H9 (cell line): ENCODE results near the gene NRK. TPM values are rescaled to one million over a fixed set of nuclear protein-coding genes. Genes with fewer than 3 reads are reported as not detected.

Experiments
- DNase-seq: peaks from one replicate; pipeline ENCODE4 v3.0.0-alpha.2; 2017
- H2AFZ ChIP-seq: one replicate; pipeline ENCODE4 v1.6.1; 2013; ENCODE audit warnings: mild to moderate bottlenecking, low read length, control low read depth, moderate library complexity
- H2AK5ac ChIP-seq: 2 replicates; pipeline ENCODE4 v1.6.1; 2013; ENCODE audit warnings: low read length, control low read depth, mixed read lengths; ENCODE audit not compliant: insufficient read length
- H2BK120ac ChIP-seq: one replicate; pipeline ENCODE4 v1.6.1; 2013; ENCODE audit warnings: low read depth, mild to moderate bottlenecking, low read length, control low read depth, inconsistent platforms; ENCODE audit not compliant: poor library complexity, severe bottlenecking
- H2BK12ac ChIP-seq: 2 replicates; pipeline ENCODE4 v1.6.1; 2013; ENCODE audit warnings: low read length, control low read depth, mixed read lengths, low read depth; ENCODE audit not compliant: insufficient read length
- H2BK15ac ChIP-seq: 2 replicates; pipeline ENCODE4 v1.6.1; 2013; ENCODE audit warnings: low read depth, low read length, control low read depth
- H2BK20ac ChIP-seq: one replicate; pipeline ENCODE4 v1.6.1; 2013; ENCODE audit warnings: low read depth, mild to moderate bottlenecking, low read length, control low read depth, inconsistent platforms; ENCODE audit not compliant: poor library complexity, severe bottlenecking
- H2BK5ac ChIP-seq: 2 replicates; pipeline ENCODE4 v1.6.1; 2013; ENCODE audit warnings: low read length, control low read depth, mixed read lengths; ENCODE audit not compliant: insufficient read length
- H3K14ac ChIP-seq: 2 replicates; pipeline ENCODE4 v1.6.1; 2013; ENCODE audit warnings: low read length, control low read depth; ENCODE audit not compliant: insufficient read depth
- H3K18ac ChIP-seq: 2 replicates; pipeline ENCODE4 v1.6.1; 2013; ENCODE audit warnings: low read depth, mild to moderate bottlenecking, mixed read lengths, low read length, control low read depth; ENCODE audit not compliant: insufficient read length
- H3K23ac ChIP-seq: 2 replicates; pipeline ENCODE4 v1.6.1; 2013; ENCODE audit warnings: low read length, control low read depth, mixed read lengths, low read depth; ENCODE audit not compliant: insufficient read length
- H3K23me2 ChIP-seq: 2 replicates; pipeline ENCODE4 v1.6.1; 2013; ENCODE audit warnings: low read depth, mild to moderate bottlenecking, mixed read lengths, low read length, control low read depth; ENCODE audit not compliant: insufficient read length, poor library complexity, severe bottlenecking
- H3K27ac ChIP-seq: 2 replicates; pipeline ENCODE4 v1.5.1; 2013; ENCODE audit warnings: low read length, control low read depth, mixed read lengths, low read depth; ENCODE audit not compliant: insufficient read length
- H3K27me3 ChIP-seq: 2 replicates; pipeline ENCODE4 v1.6.1; 2013; ENCODE audit warnings: low read length, control low read depth, inconsistent platforms; ENCODE audit not compliant: insufficient read depth
- H3K4ac ChIP-seq: 2 replicates; pipeline ENCODE4 v1.6.1; 2013; ENCODE audit warnings: low read depth, mild to moderate bottlenecking, control low read depth, inconsistent platforms, low read length, moderate library complexity
- H3K4me1 ChIP-seq: 2 replicates; pipeline ENCODE4 v1.6.1; 2013; ENCODE audit warnings: low read length, control low read depth, inconsistent platforms; ENCODE audit not compliant: insufficient read depth
- H3K4me2 ChIP-seq: 2 replicates; pipeline ENCODE4 v1.6.1; 2013; ENCODE audit warnings: low read length, control low read depth, mixed read lengths; ENCODE audit not compliant: insufficient read length, insufficient read depth
- H3K56ac ChIP-seq: 2 replicates; pipeline ENCODE4 v1.6.1; 2013; ENCODE audit warnings: low read depth, mild to moderate bottlenecking, mixed read lengths, low read length, control low read depth; ENCODE audit not compliant: insufficient read length
- H3K79me1 ChIP-seq: 2 replicates; pipeline ENCODE4 v1.6.1; 2013; ENCODE audit warnings: low read depth, mild to moderate bottlenecking, moderate library complexity, low read length, control low read depth, inconsistent platforms; ENCODE audit not compliant: insufficient read depth, poor library complexity, severe bottlenecking
- H3K79me2 ChIP-seq: 2 replicates; pipeline ENCODE4 v1.6.1; 2013; ENCODE audit warnings: low read length, control low read depth, inconsistent platforms; ENCODE audit not compliant: insufficient read depth
- H3K9ac ChIP-seq: 2 replicates; pipeline ENCODE4 v1.6.1; 2013; ENCODE audit warnings: low read length, control low read depth, mixed read lengths; ENCODE audit not compliant: insufficient read length; ENCODE audit errors: extremely low read depth
- H3K9me3 ChIP-seq: one replicate; pipeline ENCODE4 v1.6.1; 2013; ENCODE audit warnings: low read depth, low read length, inconsistent platforms; ENCODE audit not compliant: control insufficient read depth
- H3T11ph ChIP-seq: one replicate; pipeline ENCODE4 v1.6.1; 2013; ENCODE audit warnings: mild to moderate bottlenecking, low read length, control low read depth, inconsistent platforms
- H4K20me1 ChIP-seq: one replicate; pipeline ENCODE4 v1.6.1; 2013; ENCODE audit not compliant: control insufficient read depth, insufficient read length, insufficient read depth
- H4K5ac ChIP-seq: 2 replicates; pipeline ENCODE4 v1.6.1; 2013; ENCODE audit warnings: low read depth, mild to moderate bottlenecking, mixed read lengths, low read length, control low read depth; ENCODE audit not compliant: insufficient read length
- H4K8ac ChIP-seq: replicated peaks from 2 replicates; pipeline ENCODE4 v1.6.1; 2013; ENCODE audit warnings: low read length, control low read depth, mixed read lengths, low read depth; ENCODE audit not compliant: insufficient read length
- H4K91ac ChIP-seq: 2 replicates; pipeline ENCODE4 v1.6.1; 2013; ENCODE audit warnings: low read depth, mild to moderate bottlenecking, moderate library complexity, mixed read lengths, low read length, control low read depth; ENCODE audit not compliant: insufficient read length
- H3K27ac Mint-ChIP-seq, 3 experiments: 2 replicates in 2 of 3; 3 replicates in 1 of 3; pipeline ENCODE4 v1.8.0; 2020 to 2021; ENCODE audit warnings: mixed read lengths in 3 of 3, mild to moderate bottlenecking in 1 of 3, moderate library complexity in 1 of 3
- H3K27me3 Mint-ChIP-seq: 2 replicates; pipeline ENCODE4 v1.8.0; 2021; ENCODE audit warnings: low read depth, mild to moderate bottlenecking, moderate library complexity, mixed read lengths
- H3K36me3 Mint-ChIP-seq, 3 experiments: 2 replicates in 2 of 3; 3 replicates in 1 of 3; pipeline ENCODE4 v1.8.0; 2020 to 2021; ENCODE audit warnings: low read depth in 3 of 3, mixed read lengths in 3 of 3; ENCODE audit not compliant: insufficient read depth in 1 of 3
- H3K4me1 Mint-ChIP-seq, 2 experiments: 2 replicates each; pipeline ENCODE4 v1.8.0; 2020; ENCODE audit warnings: mixed read lengths in 2 of 2
- H3K4me3 Mint-ChIP-seq, 2 experiments: 2 replicates in 1 of 2; 3 replicates in 1 of 2; pipeline ENCODE4 v1.8.0; 2020 to 2021; ENCODE audit warnings: mild to moderate bottlenecking in 2 of 2, mixed read lengths in 2 of 2, moderate library complexity in 1 of 2
- H3K9me3 Mint-ChIP-seq, 2 experiments: 2 replicates in 1 of 2; 3 replicates in 1 of 2; pipeline ENCODE4 v1.8.0; 2020; ENCODE audit warnings: mild to moderate bottlenecking in 2 of 2, mixed read lengths in 2 of 2, moderate library complexity in 1 of 2
- WGBS: extraction: QIAGEN DNeasy Blood & Tissue Kit; methylation state at CpG from one replicate; pipeline ENCODE4 v1.1.7; 2013; ENCODE audit warnings: missing lambda C conversion rate, low lambda C conversion rate, mixed read lengths; ENCODE audit not compliant: insufficient read length; ENCODE audit errors: extremely low coverage; 5-methylcytosine and 5-hydroxymethylcytosine counted together
- total RNA-seq: library from RNA; stranded (reverse); gene quantifications from 2 replicates; pipeline ENCODE4 v1.2.1, GENCODE V29; 2021
- TF ChIP-seq, protein P1 (sequence below): fragments of 200-600 bp; sonication (generic); conservative IDR thresholded peaks from 3 replicates; pipeline ENCODE4 v1.8.0; 2021; ENCODE audit warnings: antibody characterized with exemption, mild to moderate bottlenecking

Gene NRK
- total RNA-seq, 1 experiment from 2014 or later, result 1.4 TPM

DNA sequence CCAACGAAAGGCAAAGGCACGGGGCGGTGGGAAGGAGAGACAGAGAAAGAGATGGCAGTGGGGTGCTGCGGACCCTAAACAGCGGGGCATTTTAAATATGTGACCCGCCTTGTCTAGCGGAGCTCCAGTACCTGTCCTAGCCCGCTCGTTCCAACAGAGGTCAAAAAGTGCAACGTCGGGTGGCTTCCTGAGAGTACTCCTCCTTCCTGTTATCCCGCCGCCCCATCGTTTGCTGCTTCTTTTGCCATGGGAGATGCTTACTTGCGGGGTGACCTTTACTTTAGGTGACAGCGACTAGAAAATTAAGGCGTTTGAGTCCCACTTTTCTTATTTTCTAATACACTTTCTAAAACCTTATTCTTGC lies 735 bp downstream of the NRK start:
- no peak overlapping the region for H2BK120ac ChIP-seq
- Mint-ChIP-seq H3K9me3 (peaks cover 0 to 63% of the 10 kb centered on the region in 2 experiments; a peak in 2 of 5 replicates), H3K4me1 (peaks cover 6 to 9% of the 10 kb centered on the region in 2 experiments), H3K36me3 (no peaks in the 10 kb centered on the region; a peak in 2 of 7 replicates), H3K27ac (no peak overlapping the region), H3K4me3 (peak overlapping the region; percentile 66 to 92), H3K27me3 (peaks cover 55% of the 10 kb centered on the region)
- peak overlapping the region; percentile 97 for H3K4me2 ChIP-seq
- H2BK5ac ChIP-seq, result no peak overlapping the region
- H4K91ac ChIP-seq, result no peak overlapping the region
- no peaks in the 10 kb centered on the region for H3K79me2 ChIP-seq
- H3K14ac ChIP-seq, result no peak overlapping the region
- TF ChIP-seq, protein P1, sequence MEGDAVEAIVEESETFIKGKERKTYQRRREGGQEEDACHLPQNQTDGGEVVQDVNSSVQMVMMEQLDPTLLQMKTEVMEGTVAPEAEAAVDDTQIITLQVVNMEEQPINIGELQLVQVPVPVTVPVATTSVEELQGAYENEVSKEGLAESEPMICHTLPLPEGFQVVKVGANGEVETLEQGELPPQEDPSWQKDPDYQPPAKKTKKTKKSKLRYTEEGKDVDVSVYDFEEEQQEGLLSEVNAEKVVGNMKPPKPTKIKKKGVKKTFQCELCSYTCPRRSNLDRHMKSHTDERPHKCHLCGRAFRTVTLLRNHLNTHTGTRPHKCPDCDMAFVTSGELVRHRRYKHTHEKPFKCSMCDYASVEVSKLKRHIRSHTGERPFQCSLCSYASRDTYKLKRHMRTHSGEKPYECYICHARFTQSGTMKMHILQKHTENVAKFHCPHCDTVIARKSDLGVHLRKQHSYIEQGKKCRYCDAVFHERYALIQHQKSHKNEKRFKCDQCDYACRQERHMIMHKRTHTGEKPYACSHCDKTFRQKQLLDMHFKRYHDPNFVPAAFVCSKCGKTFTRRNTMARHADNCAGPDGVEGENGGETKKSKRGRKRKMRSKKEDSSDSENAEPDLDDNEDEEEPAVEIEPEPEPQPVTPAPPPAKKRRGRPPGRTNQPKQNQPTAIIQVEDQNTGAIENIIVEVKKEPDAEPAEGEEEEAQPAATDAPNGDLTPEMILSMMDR, result no peak
- no peaks in the 10 kb centered on the region; the same call in 1 of the 2 replicates for H3K27me3 ChIP-seq
- H3K27ac ChIP-seq, result no peak overlapping the region
- H4K5ac ChIP-seq, result no peak overlapping the region
- H2AFZ ChIP-seq, result no peak overlapping the region
- no peak overlapping the region for H3K23ac ChIP-seq
- H3T11ph ChIP-seq, result no peak overlapping the region
- H3K4ac ChIP-seq, result no peak overlapping the region
- DNase-seq, result no peak
- H2BK20ac ChIP-seq, result no peak overlapping the region
- H3K79me1 ChIP-seq, result no peaks in the 10 kb centered on the region
- no peaks in the 10 kb centered on the region; the same call in 1 of the 2 replicates for H3K4me1 ChIP-seq
- H3K56ac ChIP-seq, result no peak overlapping the region
- no CpG with 5 or more reads among the region's 17 CpGs for WGBS
- no peak overlapping the region for H4K8ac ChIP-seq
- H2BK12ac ChIP-seq, result no peak overlapping the region
- H2BK15ac ChIP-seq, result no peak overlapping the region
- H3K23me2 ChIP-seq, result peaks cover 15% of the 10 kb centered on the region
- H4K20me1 ChIP-seq, result no peaks in the 10 kb centered on the region
- H3K18ac ChIP-seq, result no peak overlapping the region
- H3K9ac ChIP-seq, result no peak overlapping the region
- H3K9me3 ChIP-seq, result no peaks in the 10 kb centered on the region
- no peak overlapping the region for H2AK5ac ChIP-seq
